Muscle layer of colon (tissue), 2 donors: ENCODE results near the gene NALCN.

Experiments
- H3K27ac ChIP-seq: one replicate; pipeline ENCODE4 v1.7.0; 2013; ENCODE audit warnings: low read depth, mild to moderate bottlenecking, low read length, moderate library complexity
- H3K27me3 ChIP-seq, 2 donors: one replicate each; pipeline ENCODE4 v1.7.0; 2013; ENCODE audit warnings: low read length in 2 of 2, mild to moderate bottlenecking in 2 of 2; ENCODE audit not compliant: insufficient read depth in 2 of 2, control insufficient read depth in 1 of 2
- H3K36me3 ChIP-seq: one replicate; pipeline ENCODE4 v1.7.0; 2013; ENCODE audit warnings: mild to moderate bottlenecking, low read length; ENCODE audit not compliant: insufficient read depth
- H3K4me1 ChIP-seq: one replicate; pipeline ENCODE4 v1.7.0; 2013; ENCODE audit warnings: mild to moderate bottlenecking, low read length; ENCODE audit not compliant: insufficient read depth
- H3K4me3 ChIP-seq, 2 donors: one replicate each; pipeline ENCODE4 v1.7.0; 2013; ENCODE audit warnings: low read length in 2 of 2, low read depth in 1 of 2, mild to moderate bottlenecking in 1 of 2, moderate library complexity in 1 of 2
- H3K9ac ChIP-seq: one replicate; pipeline ENCODE4 v1.7.0; 2013; ENCODE audit warnings: low read length
- H3K9me3 ChIP-seq: one replicate; pipeline ENCODE4 v1.7.0; 2013; ENCODE audit warnings: mild to moderate bottlenecking, low read length
- donor health status: abdominal sarcoma.
- donor health status: Adenocarcinoma of cecum.

The NALCN gene

GRCh38 chr13:101408992-101409656 lies 7.2 kb downstream of the NALCN start:
- Histone ChIP-seq H3K27ac (no peak overlapping the region), H3K27me3 (no peaks in the 10 kb centered on the region), H3K4me1 (no peaks in the 10 kb centered on the region), H3K9ac (no peak overlapping the region), H3K4me3 (no peak overlapping the region), H3K9me3 (no peaks in the 10 kb centered on the region), H3K36me3 (no peaks in the 10 kb centered on the region)

GRCh38 chr13:101408154-101408553 lies 8.2 kb downstream of the NALCN start:
- H3K4me3 ChIP-seq = no peak overlapping the region
- no peaks in the 10 kb centered on the region for H3K4me1 ChIP-seq
- H3K27ac ChIP-seq = no peak overlapping the region
- no peaks in the 10 kb centered on the region for H3K27me3 ChIP-seq
- no peaks in the 10 kb centered on the region for H3K36me3 ChIP-seq
- H3K9ac ChIP-seq = no peak overlapping the region
- H3K9me3 ChIP-seq = no peaks in the 10 kb centered on the region

- no peak overlapping the region for H3K9ac ChIP-seq
- no peak overlapping the region for H3K4me3 ChIP-seq
- H3K9me3 ChIP-seq = no peaks in the 10 kb centered on the region
- H3K27me3 ChIP-seq = no peaks in the 10 kb centered on the region
- no peaks in the 10 kb centered on the region for H3K4me1 ChIP-seq
- H3K27ac ChIP-seq = no peak overlapping the region
- no peaks in the 10 kb centered on the region for H3K36me3 ChIP-seq
Measured at GRCh38 chr13:101406791-101407190, 9.5 kb downstream of the NALCN start.

- no peaks in the 10 kb centered on the region for H3K9me3 ChIP-seq
- no peaks in the 10 kb centered on the region for H3K36me3 ChIP-seq
Measured at GRCh38 chr13:101401196-101401595, 15.1 kb downstream of the NALCN start.

GRCh38 chr13:101399365-101399764 lies 16.9 kb downstream of the NALCN start:
- no peak overlapping the region for H3K27ac ChIP-seq
- H3K4me1 ChIP-seq = no peaks in the 10 kb centered on the region
- H3K36me3 ChIP-seq = no peaks in the 10 kb centered on the region
- no peaks in the 10 kb centered on the region for H3K27me3 ChIP-seq
- H3K9ac ChIP-seq = no peak overlapping the region
- H3K4me3 ChIP-seq = no peak overlapping the region
- H3K9me3 ChIP-seq = no peaks in the 10 kb centered on the region

More at GRCh38 chr13:101401196-101401595, 15.1 kb downstream of the NALCN start:
- no peaks in the 10 kb centered on the region for H3K27me3 ChIP-seq
- H3K4me3 ChIP-seq = no peak overlapping the region
- H3K4me1 ChIP-seq = no peaks in the 10 kb centered on the region
- no peak overlapping the region for H3K9ac ChIP-seq
- H3K27ac ChIP-seq = no peak overlapping the region

- no peak overlapping the region for H3K4me3 ChIP-seq
- no peak overlapping the region for H3K27ac ChIP-seq
- no peaks in the 10 kb centered on the region for H3K9me3 ChIP-seq
- no peaks in the 10 kb centered on the region for H3K4me1 ChIP-seq
- H3K36me3 ChIP-seq = no peaks in the 10 kb centered on the region
- no peaks in the 10 kb centered on the region for H3K27me3 ChIP-seq
- no peak overlapping the region for H3K9ac ChIP-seq
Measured at GRCh38 chr13:101398920-101399319, 17.4 kb downstream of the NALCN start.

- no peaks in the 10 kb centered on the region for H3K36me3 ChIP-seq
Measured at GRCh38 chr13:101398191-101398590, 18.1 kb downstream of the NALCN start.

GRCh38 chr13:101397742-101398141 lies 18.6 kb downstream of the NALCN start:
- H3K4me1 ChIP-seq = no peaks in the 10 kb centered on the region
- H3K4me3 ChIP-seq = no peak overlapping the region
- H3K36me3 ChIP-seq = no peaks in the 10 kb centered on the region
- H3K9me3 ChIP-seq = no peaks in the 10 kb centered on the region
- H3K27me3 ChIP-seq = no peaks in the 10 kb centered on the region
- no peak overlapping the region for H3K27ac ChIP-seq
- H3K9ac ChIP-seq = no peak overlapping the region

More at GRCh38 chr13:101398191-101398590, 18.1 kb downstream of the NALCN start:
- Histone ChIP-seq H3K9me3 (no peaks in the 10 kb centered on the region), H3K27me3 (no peaks in the 10 kb centered on the region), H3K4me3 (no peak overlapping the region), H3K27ac (no peak overlapping the region), H3K9ac (no peak overlapping the region), H3K4me1 (no peaks in the 10 kb centered on the region)

- Histone ChIP-seq H3K4me1 (no peaks in the 10 kb centered on the region), H3K4me3 (no peak overlapping the region), H3K27me3 (no peaks in the 10 kb centered on the region), H3K9ac (no peak overlapping the region), H3K9me3 (no peaks in the 10 kb centered on the region), H3K27ac (no peak overlapping the region), H3K36me3 (no peaks in the 10 kb centered on the region)
Measured at GRCh38 chr13:101394605-101395004, 21.7 kb downstream of the NALCN start.

GRCh38 chr13:101393140-101393539 lies 23.2 kb downstream of the NALCN start:
- H3K27me3 ChIP-seq = no peaks in the 10 kb centered on the region

GRCh38 chr13:101390461-101390860 lies 25.8 kb downstream of the NALCN start:
- no peaks in the 10 kb centered on the region for H3K9me3 ChIP-seq
- H3K36me3 ChIP-seq = no peaks in the 10 kb centered on the region
- no peak overlapping the region for H3K4me3 ChIP-seq
- H3K27me3 ChIP-seq = no peaks in the 10 kb centered on the region
- H3K4me1 ChIP-seq = no peaks in the 10 kb centered on the region
- H3K27ac ChIP-seq = no peak overlapping the region
- no peak overlapping the region for H3K9ac ChIP-seq

More at GRCh38 chr13:101393140-101393539, 23.2 kb downstream of the NALCN start:
- Histone ChIP-seq H3K27ac (no peak overlapping the region), H3K36me3 (no peaks in the 10 kb centered on the region), H3K4me1 (no peaks in the 10 kb centered on the region), H3K4me3 (no peak overlapping the region), H3K9ac (no peak overlapping the region), H3K9me3 (no peaks in the 10 kb centered on the region)

GRCh38 chr13:101384929-101385328 lies 31.4 kb downstream of the NALCN start:
- no peak overlapping the region for H3K27ac ChIP-seq
- no peak overlapping the region for H3K4me3 ChIP-seq
- H3K9ac ChIP-seq = no peak overlapping the region
- H3K36me3 ChIP-seq = no peaks in the 10 kb centered on the region
- no peaks in the 10 kb centered on the region for H3K27me3 ChIP-seq
- H3K9me3 ChIP-seq = no peaks in the 10 kb centered on the region
- no peaks in the 10 kb centered on the region for H3K4me1 ChIP-seq
